NCI-H1694 (cell line): Measurements from ENCODE around the gene CISD3.

Experiments used
- DNase-seq: peaks from one replicate; lab custom pipeline; 2025; lab: John Stamatoyannopoulos, UW

CISD3 gene

DNA sequence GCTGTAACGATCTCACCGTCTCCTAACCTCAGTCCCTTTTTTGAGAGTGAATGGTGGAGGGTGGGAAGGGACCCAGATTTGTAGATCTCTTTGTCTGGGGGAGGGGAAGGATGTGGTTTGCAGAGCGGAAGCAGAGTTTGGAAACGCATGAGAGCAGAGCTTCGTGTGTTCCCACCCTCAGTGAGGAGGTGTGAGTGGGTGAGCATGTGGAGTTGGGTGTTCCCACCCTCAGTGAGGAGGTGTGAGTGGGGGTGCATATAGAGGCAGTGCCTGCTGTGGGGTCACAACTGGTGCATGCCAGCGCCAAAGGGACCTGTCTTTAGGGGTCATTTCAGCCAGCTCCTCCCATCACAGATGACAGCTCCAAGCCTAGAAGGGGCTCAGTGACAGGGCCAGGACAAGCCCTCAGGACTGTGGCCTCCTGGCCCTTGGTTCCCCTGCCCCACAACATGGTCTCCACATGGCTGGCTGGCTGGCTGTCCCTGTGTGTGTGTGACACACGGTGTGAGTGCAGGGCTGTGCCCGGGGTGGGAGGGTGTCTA, 1.8 kb upstream of the CISD3 start:
- no peak for DNase-seq

DNA sequence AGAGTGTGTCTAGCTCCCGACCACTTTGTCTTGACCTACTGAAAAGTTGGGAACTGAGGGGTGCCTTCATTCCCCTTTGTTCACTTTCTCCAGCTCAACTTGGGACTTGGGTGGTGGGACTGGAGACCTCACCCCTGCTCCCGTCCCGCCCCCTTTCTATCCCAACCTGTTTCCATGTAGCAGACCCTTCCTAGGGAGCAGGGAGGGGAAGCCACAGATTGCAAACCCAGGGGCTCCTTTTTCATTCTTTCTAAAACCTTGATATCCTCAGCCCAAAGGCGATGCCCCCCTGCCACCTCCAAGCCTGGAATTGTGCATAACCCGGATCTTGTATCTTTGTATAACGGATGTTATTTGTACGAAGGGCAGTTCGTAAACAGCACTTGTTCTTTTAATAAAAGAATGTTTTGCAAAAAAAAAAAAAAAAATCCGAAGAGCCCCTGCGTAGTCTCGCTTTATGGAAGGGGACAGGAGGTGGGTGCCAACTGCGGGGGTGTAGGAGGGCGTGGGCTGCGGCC, 714 bp upstream of the CISD3 start:
- DNase-seq, result no peak

DNA sequence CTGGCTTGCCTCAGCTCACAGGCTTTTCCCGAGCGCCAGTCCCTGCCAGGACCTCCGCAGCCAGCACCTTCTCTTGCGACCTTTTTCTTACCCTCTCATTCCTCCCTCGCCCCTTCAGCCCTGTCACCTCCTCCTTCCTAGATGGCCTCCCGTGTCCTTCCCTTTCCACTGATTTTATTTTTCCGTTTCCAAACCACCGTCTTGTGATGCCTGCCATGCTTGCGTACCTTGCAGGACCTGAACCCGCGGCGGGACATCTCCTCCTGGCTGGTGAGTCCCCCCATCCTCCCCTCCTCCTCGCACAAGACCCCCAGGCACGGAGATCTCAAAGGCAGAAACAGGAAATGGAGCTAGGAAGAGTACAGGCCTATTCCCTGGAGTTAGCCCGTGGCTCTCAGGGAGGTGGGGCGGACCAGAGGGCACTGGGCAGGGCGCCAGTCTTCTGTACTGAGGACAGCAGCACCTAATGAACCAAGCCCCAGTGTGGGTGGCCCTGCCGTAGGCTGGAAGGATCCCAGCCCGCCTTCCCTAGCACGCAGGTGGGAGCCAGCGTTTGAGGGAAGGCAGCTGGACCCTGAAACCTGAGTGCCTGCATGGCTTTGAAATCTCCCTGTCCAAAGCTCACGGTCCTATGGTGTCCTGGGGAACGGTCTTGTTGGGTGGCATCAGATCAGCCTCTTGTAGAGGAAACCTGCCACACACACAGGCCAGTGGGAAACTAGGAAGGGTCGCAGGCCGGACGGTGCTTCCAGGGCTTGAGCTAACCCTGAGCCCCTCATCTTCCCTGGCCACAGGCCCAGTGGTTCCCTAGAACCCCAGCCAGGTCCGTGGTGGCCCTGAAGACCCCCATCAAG, 612 bp downstream of the CISD3 start:
- no peak for DNase-seq

DNA sequence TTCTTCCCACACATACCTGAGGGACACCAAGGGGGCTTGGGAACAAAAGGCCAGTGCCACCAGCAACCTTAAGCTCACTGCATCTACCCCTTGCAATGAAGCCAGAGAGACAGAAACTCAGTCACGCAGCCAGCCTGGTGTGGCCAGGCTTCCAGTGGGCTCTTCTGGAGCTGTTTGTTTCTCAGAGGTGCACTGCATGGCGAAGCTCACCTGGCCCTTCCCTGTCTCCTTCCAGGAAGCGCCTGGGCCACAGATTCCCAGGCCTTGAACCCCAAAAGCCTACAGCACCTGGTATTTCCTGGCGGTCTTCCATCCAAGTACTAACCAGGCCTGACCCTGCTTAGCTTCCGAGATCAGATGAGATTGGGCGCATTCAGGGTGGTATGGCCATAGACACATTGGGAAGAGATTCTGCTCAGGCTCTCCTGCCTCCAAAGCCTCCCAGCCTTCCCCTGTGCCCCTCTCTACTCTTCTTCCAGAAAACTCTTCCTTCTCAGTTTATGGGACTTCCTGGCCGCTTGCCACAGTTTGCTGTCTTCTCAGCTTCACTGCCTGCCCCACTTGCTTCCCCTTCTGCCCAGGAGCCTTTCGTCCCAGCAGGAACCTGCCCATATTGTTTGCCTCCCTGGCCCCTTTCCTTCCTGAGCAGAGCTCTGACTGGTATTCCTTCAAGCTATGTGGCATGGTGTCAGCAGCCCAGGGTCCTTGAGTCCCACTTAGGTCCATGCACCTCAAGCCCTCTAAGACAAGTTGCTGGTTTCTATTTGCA, 1.6 kb downstream of the CISD3 start:
- no peak for DNase-seq

DNA sequence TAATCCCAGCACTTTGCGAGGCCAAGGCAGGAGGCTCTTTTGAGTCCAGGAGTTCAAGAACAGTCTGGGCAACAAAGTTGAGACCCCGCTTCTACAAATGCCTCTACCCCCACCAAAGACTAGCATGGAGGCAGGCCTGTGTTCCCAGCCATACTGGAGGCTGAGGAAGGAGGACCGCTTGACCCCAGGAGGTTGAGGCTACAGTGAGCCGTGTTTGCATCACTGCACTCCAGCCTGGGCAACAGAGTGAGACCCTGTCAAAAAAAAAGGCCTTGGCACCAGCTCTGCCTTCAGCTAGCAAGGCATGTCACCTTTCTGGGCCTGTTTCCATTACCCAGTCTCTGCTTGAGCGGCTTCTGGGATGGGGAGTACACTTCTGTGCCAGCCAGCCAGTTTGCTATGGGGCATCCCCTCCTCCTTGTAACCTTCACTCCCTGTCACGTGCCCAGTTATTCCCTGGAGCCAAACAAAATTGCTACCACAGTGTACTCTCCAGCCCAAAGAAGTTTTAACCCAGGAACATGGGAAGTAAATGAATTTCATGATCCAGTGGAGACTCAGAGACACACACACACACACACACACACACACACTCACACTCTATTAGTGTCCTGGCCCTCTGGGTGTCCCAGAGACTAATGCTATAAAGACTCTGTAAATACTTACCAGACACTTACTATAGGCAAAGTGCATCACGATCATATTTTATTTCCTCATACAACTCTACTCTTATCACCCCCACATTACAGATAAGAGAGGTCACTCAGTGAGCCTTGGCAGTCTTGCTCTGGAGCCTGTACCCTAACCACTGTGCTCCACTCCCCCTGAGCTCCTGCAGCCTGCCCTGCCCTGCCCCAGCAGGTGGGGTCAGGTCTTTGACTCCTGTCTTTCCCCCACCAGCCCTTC, 2.5 kb downstream of the CISD3 start:
- DNase-seq, result no peak

DNA sequence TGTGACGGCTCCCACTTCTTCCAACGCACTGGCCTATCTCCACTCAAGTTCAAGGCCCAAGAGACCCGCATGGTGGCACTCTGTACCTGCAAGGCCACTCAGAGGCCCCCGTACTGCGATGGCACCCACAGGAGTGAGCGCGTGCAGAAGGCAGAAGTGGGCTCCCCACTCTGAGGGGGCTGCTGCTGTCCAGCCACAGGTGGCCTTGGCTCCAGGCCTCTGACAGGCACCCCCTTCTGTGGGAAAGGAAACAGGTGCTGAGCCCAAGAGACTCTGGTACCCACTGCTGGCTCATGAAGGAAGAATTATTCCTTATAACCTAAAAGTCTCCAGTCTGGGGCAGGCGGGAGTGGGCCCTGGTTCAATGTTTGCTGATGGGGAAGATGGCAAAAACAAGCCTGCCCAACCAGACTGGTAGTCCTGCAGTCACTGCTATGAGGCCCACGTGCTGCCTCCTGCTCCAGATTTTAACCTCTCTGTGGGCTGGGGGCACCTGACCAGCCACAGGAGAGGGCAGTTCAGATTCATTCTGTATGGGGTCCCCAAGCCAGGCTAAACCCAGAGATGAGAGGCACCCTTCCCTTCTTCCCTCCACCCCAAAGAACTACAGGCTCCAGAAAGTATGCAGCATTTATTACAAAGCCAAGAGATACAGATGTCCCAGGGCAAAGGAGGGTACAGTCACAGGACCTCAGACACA, 3.3 kb downstream of the CISD3 start:
- no peak for DNase-seq

DNA sequence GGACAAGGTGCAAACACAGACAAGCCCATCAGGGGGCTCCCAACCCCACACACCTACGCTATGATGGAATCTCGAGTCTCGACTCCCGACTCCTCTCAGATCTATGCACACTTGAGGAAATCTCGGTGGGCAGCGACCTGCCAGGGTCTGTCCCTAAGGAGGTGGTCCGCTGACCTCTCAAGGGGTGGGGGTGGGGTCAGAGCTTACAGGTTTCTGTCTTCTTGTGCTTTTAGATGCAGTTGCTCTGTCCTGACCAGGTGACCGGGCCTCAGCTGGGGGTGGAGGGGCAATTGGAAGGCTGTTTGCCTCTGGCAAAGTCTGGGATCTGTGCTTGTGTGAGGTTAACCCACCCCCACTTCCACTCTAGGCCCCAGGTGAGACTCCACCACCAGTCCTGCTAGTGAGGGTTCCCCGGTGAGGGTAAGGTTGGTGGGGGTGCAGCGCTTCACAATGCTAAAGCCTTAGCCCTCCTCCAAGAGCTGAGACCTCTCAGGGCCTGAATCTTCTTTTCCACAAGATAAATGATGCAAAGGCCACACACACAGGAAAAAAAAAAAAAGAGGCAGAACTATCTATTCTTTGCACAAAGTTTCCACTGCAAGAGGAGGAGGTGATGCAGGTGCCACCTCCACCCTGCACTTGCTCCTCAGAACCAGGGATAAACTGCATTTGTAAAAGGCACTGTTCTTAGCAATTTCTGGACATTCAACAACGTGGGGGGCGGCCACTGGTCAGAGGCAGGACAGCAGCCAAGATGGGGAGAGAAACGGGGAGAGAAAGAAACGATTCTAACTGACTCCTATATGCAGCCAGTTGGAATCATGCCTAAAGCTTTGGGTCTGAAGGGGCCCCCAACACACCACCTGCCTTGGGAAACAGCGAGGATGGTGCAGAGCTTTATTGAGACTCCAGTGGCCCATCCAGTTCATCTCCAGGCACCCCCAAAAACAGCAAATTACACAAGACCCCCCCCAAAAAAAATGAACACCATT, 4.1 kb downstream of the CISD3 start:
- no peak for DNase-seq

DNA sequence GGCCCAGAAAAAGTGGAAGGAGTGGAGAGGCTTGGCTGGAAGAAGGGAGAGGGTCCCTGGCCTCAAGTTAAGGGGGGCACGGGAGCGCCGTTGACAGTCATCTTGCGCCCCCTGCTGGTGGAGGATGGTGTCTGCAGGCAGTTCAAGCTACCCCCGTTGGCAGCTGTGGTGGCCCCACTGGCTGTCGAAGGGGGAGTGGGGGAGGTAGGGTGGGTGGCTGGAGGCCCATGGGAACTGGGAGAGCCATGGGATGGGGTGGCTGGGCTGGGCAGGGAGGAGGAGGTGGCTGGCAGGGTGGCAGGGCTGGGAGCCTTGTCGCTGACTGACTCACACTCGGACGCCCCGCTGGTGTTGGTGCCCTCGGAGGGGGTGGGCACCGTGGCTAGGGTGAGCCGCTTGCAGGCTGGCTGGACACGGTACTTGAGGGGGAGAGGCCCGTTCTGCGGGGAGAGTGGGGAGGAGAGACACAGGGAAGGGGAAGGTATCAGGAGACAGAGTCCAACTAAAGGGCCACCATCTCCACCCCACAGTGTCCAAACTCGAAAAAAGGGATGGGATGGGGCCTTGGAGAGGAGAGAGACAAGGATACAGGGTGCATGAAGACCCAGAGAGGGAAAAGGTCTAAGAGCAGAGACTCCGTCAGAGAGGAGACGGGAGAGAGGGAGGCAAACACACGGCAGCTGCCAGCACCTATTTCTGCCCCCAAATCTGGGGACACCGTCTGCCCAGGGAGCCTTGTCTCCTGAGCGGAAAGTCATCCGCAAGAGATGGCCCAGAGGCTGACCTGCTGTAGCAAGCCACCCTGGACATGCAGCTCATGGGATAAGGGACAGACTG, 5.2 kb downstream of the CISD3 start:
- DNase-seq, result peak; percentile 51

DNA sequence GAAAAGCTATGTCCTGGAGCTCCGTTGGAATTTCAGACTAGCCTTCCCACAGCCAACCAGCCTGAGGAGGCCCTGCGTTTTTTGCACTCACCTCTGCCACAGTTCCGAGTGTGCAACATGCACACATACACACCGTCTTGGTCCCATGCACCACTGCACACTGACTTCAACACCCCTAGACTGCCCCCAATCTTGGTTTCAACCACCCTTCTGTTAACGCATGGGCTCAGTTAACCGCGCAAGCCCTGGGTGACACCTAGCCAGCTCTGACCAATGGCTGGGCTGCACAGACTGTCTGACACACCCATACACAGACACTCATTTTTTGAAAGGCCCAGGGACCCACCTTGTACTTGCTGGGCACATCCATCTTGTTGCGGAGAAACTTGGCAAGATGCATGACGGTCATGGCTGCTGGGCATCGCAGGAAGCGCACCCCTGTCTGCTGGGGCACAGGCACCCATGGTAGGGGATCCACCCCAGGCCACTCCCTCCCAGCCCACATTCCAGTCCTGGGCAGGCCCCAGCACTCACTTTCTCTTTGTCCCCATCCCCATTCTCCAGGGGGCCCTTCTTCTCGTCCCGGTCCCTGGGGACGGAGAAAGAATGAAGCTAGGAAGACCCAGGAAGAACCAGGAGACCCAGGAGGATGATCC, 8.0 kb downstream of the CISD3 start:
- no peak for DNase-seq

DNA sequence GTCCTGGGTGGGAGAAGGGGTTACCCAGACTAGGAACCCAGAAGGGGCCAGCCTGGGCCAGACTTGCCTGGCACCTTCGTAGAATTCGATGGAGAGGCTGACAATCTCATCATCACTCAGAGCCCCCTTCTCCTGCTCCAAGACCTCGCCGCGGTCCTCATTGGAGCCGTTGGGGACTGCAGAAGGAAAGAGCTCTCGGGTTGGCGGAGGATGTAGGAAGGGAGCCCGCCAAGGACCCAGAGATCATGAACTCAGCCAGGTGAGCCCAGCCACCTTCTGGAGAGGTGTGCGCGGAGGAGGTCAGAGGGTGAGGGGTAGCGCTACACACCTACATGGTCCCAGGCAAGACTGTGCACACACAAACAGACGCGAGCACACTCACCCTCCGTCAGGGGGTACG, 8.5 kb downstream of the CISD3 start:
- DNase-seq, result no peak

DNA sequence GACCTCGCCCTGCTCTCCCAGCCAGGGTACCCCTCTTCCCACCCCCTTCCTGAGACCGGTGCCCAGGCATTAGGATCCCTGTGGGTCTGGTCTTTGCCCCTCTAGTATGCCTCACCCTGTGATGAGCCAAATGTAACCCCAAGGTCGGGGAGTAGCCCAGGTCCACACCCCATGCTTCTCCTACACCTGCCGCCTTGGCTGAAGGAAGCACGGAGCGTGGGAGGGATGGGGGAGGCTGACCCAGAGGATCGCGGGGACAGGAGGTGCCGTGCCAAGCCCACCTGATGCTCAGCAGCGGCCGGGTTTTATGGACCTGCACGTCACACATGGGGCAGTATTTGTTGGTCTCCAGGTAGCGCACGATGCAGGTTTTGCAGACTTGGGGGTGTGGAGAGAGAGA, 9.2 kb downstream of the CISD3 start:
- DNase-seq, result no peak

DNA sequence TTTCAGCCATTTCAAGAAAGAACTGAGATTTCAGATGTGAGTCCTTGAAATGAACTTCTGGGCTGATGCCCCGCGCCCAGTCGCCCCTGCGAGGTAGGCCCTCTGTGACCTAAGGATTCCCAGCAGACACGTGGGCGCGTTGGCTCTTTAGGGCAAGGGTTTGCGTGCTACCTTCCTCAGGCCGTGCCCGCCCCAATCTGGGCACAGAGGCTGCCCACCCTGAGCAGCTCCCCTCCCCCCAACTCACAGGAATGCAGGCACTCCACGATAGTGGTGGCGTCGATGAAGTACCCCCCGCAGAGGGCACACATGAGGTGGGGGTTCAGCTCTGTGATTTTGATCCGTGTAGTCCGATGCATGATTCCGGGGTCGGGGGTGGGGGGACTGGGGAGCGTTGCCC, 9.9 kb downstream of the CISD3 start:
- DNase-seq, result no peak

DNA sequence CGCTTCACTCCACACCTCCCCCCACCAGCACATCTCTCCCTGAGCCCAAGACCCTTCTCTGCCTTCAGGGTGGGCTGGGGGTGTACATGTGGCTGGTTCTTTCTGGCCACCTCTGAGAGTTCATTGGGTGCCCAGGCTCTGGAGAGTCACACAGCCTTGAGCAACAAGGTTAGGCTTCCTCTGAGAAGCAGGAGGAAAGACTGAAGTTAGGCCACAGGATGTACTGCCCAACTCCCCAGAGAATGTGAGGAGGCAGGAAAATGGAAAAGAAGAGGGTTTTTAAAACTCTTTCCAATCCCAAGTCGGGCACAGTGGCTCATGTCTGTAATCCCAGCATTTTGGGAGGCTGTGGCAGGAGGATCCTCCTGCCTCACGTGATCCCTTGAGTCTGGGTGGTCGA, 10.7 kb downstream of the CISD3 start:
- DNase-seq, result no peak

DNA sequence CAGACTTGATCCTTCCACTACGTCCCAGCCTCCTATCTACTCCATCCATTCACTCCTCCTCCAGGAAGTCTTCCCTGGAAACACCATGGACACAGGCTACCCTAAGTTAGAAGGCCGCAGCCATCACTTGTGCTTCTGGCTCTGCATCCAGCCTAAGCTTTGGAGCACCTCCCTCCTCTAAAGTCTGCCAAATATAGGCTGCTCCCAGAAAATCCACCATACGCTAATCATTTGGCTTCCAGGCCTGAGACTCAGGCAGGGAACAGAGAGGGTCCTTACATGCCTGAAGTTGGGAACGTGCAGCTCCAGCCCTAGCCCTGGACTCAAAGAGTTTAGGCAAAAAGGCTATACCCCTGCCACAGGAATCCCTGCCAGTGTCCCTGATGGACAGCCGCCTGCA, 11.3 kb downstream of the CISD3 start:
- no peak for DNase-seq

DNA sequence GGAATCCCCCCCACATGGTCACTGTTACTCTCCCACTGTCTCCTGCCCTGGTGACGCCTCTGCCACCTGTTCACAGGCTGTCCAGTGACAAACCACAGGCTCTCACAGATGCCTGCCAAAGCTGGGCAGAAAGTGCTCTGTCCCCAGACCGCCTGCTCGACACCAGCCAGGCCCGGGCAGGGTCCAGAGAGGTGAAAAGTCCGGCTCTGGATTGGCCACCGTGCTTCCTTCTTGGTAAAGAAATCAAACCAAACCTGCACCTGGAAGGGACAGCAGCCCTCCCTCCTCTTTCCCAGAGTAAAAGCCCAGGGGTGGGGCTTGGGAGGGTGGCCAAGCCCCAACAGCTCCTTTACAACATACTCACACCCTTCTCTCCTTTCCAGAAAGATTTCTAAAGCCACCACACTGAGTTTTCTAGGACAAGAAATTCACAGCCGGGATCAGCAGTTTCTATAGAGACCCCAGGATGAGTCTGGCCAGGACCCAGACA, 11.8 kb downstream of the CISD3 start:
- no peak for DNase-seq

DNA sequence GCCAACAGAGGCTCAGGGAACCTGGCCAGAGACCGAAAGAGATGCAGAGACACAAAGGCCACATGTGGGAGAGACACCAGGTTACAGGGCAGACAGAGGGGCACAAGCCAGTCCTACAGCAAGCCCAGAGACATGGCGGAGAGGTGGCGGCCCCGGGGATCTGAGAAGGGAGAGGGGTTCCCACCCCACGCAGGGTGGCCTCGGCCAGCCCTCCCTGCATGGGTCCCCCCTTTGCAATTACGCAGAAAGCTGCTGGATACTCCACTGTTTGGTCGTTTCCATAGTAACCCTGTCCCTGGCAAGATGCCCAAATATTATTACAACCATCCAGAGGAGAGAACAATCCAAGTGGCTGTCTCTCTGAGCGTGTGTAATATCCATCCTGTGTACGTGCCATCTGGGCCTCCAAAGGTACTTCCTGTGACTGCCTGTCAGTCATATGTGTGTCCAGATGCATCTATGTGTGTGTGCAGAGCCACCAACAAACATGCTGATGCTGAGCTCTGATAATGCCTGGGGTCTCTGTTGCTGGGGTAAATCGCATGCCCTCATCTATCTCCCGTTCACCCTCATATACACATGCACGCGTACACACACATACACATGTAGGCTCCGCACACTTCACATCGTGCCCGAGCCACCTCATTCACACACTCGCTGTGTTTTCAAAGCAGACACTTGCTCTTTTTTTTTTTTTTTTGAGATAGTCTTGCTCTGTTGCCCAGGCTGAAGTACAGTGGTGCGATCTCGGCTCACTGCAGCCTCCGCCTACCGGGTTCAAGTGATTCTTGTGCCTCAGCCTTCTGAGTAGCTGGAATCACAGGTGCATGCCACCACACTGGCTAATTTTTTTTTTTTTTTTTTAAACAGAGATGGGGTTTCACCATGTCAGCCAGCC, 12.5 kb downstream of the CISD3 start:
- DNase-seq, result peak; percentile 98

DNA sequence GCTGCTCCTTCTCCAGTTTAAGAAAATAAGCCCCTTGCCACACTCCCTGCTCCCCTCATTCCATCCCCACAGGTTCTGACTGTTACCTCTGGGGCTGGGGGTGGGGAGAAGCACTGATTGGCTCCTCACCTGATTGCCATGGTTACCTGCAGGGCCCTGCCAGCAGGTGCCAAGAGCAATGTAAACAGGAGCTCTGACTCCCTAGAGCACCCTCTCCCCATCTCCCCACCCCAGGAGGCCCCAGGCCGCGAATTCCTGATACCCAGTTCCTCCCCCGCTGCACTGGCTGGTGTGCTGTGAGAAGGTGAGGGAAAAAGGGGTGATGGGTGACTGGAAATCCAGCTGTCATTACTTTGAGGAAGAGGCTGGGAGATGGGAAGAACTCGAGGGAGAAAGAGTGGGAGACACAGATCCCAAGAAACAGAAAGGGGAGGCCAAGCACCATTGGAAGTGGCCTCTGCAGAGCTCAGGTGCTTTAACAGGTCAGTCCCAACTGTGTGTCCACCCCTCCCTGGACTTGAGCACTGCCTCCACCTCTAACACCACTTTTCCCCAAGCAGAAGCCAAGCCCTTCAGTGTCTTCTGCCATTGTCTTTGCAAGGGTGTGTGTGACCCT, 13.5 kb downstream of the CISD3 start:
- no peak for DNase-seq
